HG03175 (cell line): ENCODE results near the gene PSPC1.

Experiments
- ATAC-seq: cut with Tn5 transposase; IDR thresholded peaks from one replicate; pipeline ENCODE4 v1.9.1; 2021; ENCODE audit warnings: mild to moderate bottlenecking, moderate library complexity; ENCODE audit not compliant: unreplicated experiment

The PSPC1 gene

DNA sequence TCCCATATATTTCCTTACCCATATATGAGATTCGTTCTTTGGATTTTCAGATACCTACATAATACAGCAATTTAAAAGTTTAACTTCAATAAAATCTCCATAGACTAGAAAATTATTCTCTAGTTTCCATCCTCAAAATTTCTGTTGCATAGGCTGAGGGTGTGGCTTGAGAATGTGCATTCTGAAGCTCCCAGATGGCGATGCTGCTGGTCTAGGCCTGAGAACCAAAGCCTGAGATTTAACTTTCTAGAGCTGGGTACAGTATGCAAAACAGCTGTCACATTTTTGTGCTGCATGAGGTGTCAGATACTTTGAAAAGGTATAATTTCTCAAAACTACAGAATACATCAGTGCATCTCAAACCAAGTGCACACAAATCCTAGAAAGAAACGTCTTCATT, 106.6 kb downstream of the PSPC1 start:
- no peak for ATAC-seq

GRCh38 chr13:19674898-19675297, 107.8 kb downstream of the PSPC1 start:
- no peak for ATAC-seq

DNA sequence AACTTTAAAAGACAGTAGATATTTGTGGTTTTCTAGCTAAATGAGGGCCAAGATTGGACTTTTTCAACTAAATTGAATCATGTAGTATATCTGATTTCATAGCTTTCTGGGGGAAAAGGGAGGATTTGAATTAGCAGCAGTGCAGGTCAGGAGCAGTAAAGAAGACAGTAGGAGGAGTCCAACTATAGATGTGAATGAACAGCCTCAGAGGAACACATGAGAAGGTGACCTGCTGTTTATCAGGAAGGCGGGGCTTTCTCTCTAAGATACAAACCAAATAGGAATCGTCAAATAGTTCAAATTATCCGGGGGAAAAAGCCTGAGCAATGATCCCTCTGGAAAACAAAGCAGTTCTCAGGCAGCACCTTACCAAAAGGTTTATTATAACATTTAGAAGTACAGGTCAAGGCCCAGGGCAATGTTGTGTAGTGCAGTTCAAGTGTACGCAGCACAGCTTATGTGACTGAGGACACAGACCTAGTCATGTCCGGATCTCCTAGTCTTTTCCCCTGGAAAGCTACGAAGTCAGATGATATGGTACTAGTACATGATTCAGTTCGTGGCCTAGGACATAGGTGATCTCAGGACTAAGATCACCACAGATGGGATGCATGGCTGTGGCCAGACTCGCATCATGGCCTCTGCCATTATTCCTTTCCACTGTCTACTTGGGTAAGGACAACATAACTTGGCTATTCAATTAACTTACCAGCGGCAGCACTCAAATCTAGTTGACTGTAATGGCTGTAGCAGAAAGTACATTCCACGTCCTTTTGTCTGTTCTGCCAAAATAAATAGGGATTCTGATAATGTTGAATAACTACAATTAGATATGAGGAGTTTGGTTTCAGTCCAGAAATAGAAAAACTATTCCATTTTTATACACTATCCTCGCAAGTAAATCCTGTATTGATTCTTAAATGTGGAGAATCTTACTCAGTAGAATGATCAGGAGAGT, 109.0 kb downstream of the PSPC1 start:
- no peak for ATAC-seq

GRCh38 chr13:19672990-19673389, 109.8 kb downstream of the PSPC1 start:
- ATAC-seq: no peak

DNA sequence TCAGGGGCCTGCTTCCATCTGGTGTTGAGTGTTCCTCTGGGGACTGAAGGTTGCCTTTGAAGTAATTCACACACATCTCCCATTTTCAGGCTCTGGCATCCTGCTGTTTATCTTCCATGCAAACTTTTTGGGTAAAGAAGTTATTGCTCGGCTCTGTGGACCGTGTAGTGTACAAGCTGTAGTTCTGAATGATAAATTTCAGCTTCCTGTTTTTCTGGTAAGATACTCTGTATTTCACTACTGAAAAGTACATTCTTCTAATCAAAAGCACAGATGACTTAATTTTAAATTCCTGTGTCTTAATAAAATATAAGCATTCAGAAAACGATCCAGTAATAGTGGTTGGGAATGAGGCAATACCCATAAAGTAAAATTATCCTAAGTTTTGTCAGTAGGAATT, 112.6 kb downstream of the PSPC1 start:
- ATAC-seq: no peak

DNA sequence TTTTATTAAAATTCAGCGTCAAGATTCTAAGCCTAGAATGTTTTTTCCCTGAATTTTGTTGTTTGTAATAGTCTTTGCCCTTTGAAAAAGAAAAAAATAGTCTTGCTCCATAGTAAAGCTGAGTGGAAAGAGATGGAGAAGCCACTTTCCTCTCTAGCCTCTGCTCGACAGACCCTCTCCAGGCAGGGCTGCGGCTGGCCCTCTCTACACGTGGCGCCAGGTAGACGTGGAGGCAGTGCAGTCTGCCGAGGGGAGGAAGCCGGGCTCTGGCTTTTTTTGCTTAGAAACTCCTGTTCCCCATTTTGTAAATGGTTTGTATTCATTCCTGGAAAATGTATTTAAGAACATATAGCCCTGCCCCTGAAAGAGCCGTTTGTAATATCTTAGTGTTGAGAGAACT, 114.0 kb downstream of the PSPC1 start:
- no peak for ATAC-seq

DNA sequence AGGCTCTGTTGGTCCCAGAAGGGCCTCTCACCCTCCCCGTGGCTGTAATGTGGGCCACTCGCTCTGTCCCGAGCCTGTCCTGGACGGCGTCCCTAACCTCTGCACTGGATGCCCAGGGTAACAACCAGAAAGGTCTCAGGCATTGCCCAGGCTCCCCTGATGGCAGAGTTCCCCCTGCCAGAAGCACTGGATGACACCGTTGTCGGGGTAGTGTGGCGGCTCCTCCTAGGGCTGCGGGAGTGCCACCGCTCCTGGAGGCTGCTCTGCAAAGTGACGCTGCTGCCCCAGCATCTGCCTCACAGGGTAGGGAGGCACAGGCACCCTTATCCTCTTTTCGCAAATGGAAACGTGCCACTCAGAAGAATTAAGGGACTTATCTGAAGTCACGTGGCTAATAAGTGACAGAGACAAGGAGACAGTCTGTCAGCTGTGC, 117.3 kb downstream of the PSPC1 start:
- ATAC-seq: no peak

- ATAC-seq: no peak
These were observed 118.1 kb downstream of the PSPC1 start for GRCh38 chr13:19664481-19665230.

- ATAC-seq: no peak
These were observed 119.2 kb downstream of the PSPC1 start for GRCh38 chr13:19663416-19663979.

GRCh38 chr13:19661561-19661960, 121.2 kb downstream of the PSPC1 start:
- ATAC-seq: no peak

DNA sequence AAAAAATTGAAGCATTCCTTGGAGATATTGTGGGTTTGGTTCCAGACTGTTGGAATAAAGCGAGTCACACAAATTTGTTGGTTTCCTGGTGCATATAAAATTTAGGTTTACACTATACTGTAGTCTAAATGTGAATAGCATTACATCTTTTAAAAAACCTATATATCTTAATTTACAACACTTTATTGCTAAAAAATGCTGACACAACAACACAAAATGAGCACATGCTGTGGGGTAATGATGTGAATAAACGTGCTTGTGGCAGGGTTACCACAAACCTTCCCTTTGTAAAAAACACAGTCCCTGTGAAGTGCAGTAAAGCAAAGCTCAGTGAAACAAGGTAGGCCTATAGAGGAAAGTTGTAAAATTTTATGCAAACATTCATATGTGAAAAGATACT, 121.6 kb downstream of the PSPC1 start:
- ATAC-seq: no peak

DNA sequence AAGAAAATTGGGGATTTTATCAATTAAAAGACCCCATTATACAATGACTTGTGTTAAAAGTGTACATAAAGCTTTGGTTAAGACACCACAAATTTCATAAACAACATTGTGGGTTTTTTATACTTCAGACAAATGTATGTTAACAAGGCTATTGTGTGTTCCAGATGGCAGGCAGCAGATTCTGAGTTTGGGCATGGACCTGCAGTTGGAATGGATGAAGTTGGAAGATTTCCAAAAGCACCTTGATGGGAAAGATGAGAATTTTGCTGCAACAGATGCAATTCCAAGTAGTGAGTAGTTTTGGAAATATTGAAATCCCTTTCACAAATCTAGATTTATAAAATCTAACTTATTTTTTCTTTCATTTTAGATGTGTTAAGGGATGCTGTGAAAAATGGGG, 123.9 kb downstream of the PSPC1 start:
- no peak for ATAC-seq

DNA sequence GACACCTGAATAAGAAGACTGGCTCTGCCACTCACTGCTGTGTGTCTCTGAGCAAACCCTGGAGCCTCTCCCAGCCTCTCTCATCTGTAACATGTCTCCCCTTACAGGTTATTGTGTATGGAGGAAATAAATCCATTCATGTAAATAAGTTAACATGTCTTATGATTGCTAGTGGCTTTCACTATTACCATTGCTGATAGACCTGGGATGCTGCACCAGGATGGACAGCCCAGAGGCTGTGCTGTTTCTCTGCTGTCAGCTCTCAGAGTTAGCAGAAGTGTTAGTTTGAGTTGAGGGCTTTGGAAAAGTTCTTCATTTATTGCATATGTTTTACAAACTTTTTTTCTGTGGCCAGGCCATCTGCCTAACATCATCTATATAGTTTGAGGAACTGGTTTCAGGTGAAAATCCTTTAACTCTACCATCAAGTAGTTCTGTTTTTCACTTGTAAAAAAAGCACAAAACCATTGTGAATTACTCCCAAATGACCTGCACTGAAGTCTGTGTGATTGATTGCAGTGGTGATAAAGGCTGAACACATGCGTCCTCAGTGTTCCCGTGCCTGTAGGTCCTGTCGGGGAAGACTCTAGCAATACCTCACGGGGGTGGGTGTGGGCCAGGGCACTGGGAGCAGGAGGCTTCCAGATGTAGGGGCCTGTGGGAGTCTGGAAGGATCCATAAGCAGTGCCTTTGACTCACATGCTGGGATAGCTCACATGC, 124.7 kb downstream of the PSPC1 start:
- ATAC-seq: no peak
